Stomach (tissue), 9 donors: ENCODE results near the gene SHFL. TPM values are rescaled to one million over a fixed set of nuclear protein-coding genes. Genes with fewer than 3 reads are reported as not detected.

Experiments used
- DNase-seq, 2 donors: peaks; one replicate each; pipeline versions ENCODE4 v3.0.0 to v3.0.0-alpha.2; 2013 to 2019
- H3K27ac ChIP-seq, 5 donors: fragments of 200-600 bp in 4 of 5; sonication (generic) in 4 of 5; one replicate each; pipeline ENCODE4 v1.5.1; 2013 to 2019; ENCODE audit warnings: mild to moderate bottlenecking in 1 of 5, moderate library complexity in 1 of 5
- H3K27me3 ChIP-seq, 3 donors: fragments of 200-600 bp; sonication (generic); one replicate each; pipeline ENCODE4 v1.5.1; 2017 to 2019; ENCODE audit warnings: mixed run types in 1 of 3
- H3K36me3 ChIP-seq, 4 donors: fragments of 200-600 bp; sonication (generic); 1 replicate in 3 of 4; 2 replicates in 1 of 4; pipeline ENCODE4 v1.5.1; 2016 to 2019
- H3K4me1 ChIP-seq, 4 donors: fragments of 200-600 bp; sonication (generic); one replicate each; pipeline ENCODE4 v1.5.1; 2016 to 2019
- H3K4me3 ChIP-seq, 4 donors: fragments of 200-600 bp; sonication (generic) in 3 of 4; one replicate each; pipeline ENCODE4 v1.5.1; 2016 to 2019; ENCODE audit warnings: mild to moderate bottlenecking in 1 of 4
- H3K9me3 ChIP-seq, 4 donors: fragments of 200-600 bp; sonication (generic); one replicate each; pipeline ENCODE4 v1.5.1; 2016 to 2019
- CTCF ChIP-seq, 7 experiments: fragments of 450-650 bp in 4 of 7; fragments of 200-600 bp in 3 of 7; sonication (generic) in 3 of 7; IDR thresholded peaks; one replicate each; pipeline ENCODE4 v1.5.1; 2016 to 2019; ENCODE audit warnings: antibody characterized with exemption in 7 of 7, control low read depth in 2 of 7, mild to moderate bottlenecking in 1 of 7
- EP300 ChIP-seq: sonication (generic); formaldehyde crosslinking; IDR thresholded peaks from one replicate; pipeline ENCODE4 v1.6.1; 2017; ENCODE audit warnings: antibody characterized with exemption
- POLR2A ChIP-seq, 4 donors: fragments of 450-650 bp; IDR thresholded peaks; one replicate each; pipeline ENCODE4 v1.6.1; 2016; ENCODE audit warnings: antibody characterized with exemption in 4 of 4, control low read depth in 2 of 4, mild to moderate bottlenecking in 1 of 4, moderate library complexity in 1 of 4
- POLR2AphosphoS5 ChIP-seq, 3 donors: sonication (generic); formaldehyde crosslinking; IDR thresholded peaks; one replicate each; pipeline ENCODE4 v1.6.1; 2016; ENCODE audit warnings: antibody characterized with exemption in 3 of 3
- WGBS, 5 donors: extraction: QIAGEN DNeasy Blood & Tissue Kit in 3 of 5; methylation state at CpG; one replicate each; pipeline versions ENCODE4 v1.1.5 to v1.1.7; 2013 to 2018; 5-methylcytosine and 5-hydroxymethylcytosine counted together
- intact Hi-C: fragments of 100-400 bp; cut with DNase I; formaldehyde crosslinking; loops from one replicate; pipeline ENCODE4 v1.15.1; 2023; ENCODE audit warnings: low total_unique reads
- polyA plus RNA-seq, 3 donors: library from polyadenylated mRNA; stranded (reverse); fragments of 200-250 nt; gene quantifications; one replicate each; pipeline ENCODE4 v1.2.3, GENCODE V29; 2013
- small RNA-seq, 4 donors: library from RNA; depleted of rRNA; stranded (forward); fragments of <200 nt; gene quantifications; one replicate each; pipeline ENCODE3, GENCODE V24; 2016
- total RNA-seq, 5 donors: library from RNA; depleted of rRNA; stranded (reverse); fragments of >200 nt; gene quantifications; one replicate each; pipeline versions ENCODE4 v1.1.0 to v1.2.3, GENCODE V29; 2014 to 2016
- donor health status: healthy with polysubstance abuse.
- donor health status: Bipolar disorder and iron deficiency.
- donor health status: healthy.

Gene SHFL
- total and polyA plus RNA-seq, 8 donors: 7.0 to 62.0 (median 25.5) TPM

GRCh38 chr19:10141973-10142372, 55.9 kb downstream of the SHFL start:
- H3K27ac ChIP-seq: peak overlapping the region in 1 of 5 donors; percentile 38
- H3K9me3 ChIP-seq: no peaks in the 10 kb centered on the region
- TF ChIP-seq EP300: no peak
- no peak for TF ChIP-seq CTCF (IDR thresholded peaks at IDR 0.05)
- no peak for TF ChIP-seq POLR2AphosphoS5 (IDR thresholded peaks at IDR 0.05)
- TF ChIP-seq POLR2A (IDR thresholded peaks at IDR 0.05): no peak
- no peaks in the 10 kb centered on the region for H3K27me3 ChIP-seq
- no peak for DNase-seq
- H3K4me3 ChIP-seq: no peak overlapping the region
- WGBS, 5 donors: 94 to 98% (median 95%) methylated on average over 12 to 18 of the region's 18 CpGs
- intact Hi-C loops: no loop called here
- H3K4me1 ChIP-seq: no peaks in the 10 kb centered on the region
- H3K36me3 ChIP-seq: peaks cover 91 to 100% (median 100%) of the 10 kb centered on the region in 4 donors

Small RNA genes within 50 kb of the gene (small RNA-seq; reads per million reads assigned to genes)
- 0 reads per million in 4 donors for gene MIR5589
- 52.1 to 91.6 (median 64.9) reads per million in 4 donors for gene SNORD105
- 2,090 to 5,038 (median 4,058) reads per million in 4 donors for gene SNORD105B

Other genes starting within 250 kb of the SHFL start
- gene OLFM2, start 149.8 kb upstream of the SHFL start, total RNA-seq: 10 to 100 TPM in 2 of 5 donors, 1 to 10 TPM in 1, not detected in 2; 8.5 to 15.4 (median 11.0) TPM
- 1 to 10 TPM; 1.7 to 3.4 (median 1.7) TPM for gene OLFM2, start 149.8 kb upstream of the SHFL start, polyA plus RNA-seq
- 10 to 100 TPM in 2 of 5 donors, 1 to 10 TPM in 2, under 1 TPM in 1; 0.58 to 25.5 (median 8.7) TPM for gene COL5A3, start 75.8 kb upstream of the SHFL start, total RNA-seq
- 1 to 10 TPM; 2.0 to 5.2 (median 4.0) TPM for gene COL5A3, start 75.8 kb upstream of the SHFL start, polyA plus RNA-seq
- not detected for gene RDH8, start 72.8 kb upstream of the SHFL start, total RNA-seq
- gene RDH8, start 72.8 kb upstream of the SHFL start, polyA plus RNA-seq: not detected
- 1 to 10 TPM in 2 of 5 donors, not detected in 3; 5.1 to 5.2 TPM for gene ANGPTL6, start 16.4 kb downstream of the SHFL start, total RNA-seq
- 1 to 10 TPM in 1 of 3 donors, under 1 TPM in 2; 0.68 to 2.3 (median 0.75) TPM for gene ANGPTL6, start 16.4 kb downstream of the SHFL start, polyA plus RNA-seq
- gene PPAN, start 20.0 kb downstream of the SHFL start, total RNA-seq: 10 to 100 TPM in 4 of 5 donors, 1 to 10 TPM in 1; 1.2 to 39.7 (median 20.4) TPM
- gene PPAN, start 20.0 kb downstream of the SHFL start, polyA plus RNA-seq: 10 to 100 TPM; 33.8 to 52.3 (median 41.4) TPM
- gene P2RY11, start 25.4 kb downstream of the SHFL start, total RNA-seq: 10 to 100 TPM in 2 of 5 donors, 1 to 10 TPM in 3; 1.8 to 24.8 (median 3.2) TPM
- gene P2RY11, start 25.4 kb downstream of the SHFL start, polyA plus RNA-seq: 1 to 10 TPM; 4.9 to 7.8 (median 5.1) TPM
- 100 to 1,000 TPM; 144 to 324 (median 252) TPM for gene EIF3G, start 33.6 kb downstream of the SHFL start, total RNA-seq
- 100 to 1,000 TPM; 206 to 324 (median 225) TPM for gene EIF3G, start 33.6 kb downstream of the SHFL start, polyA plus RNA-seq
- gene DNMT1, start 108.6 kb downstream of the SHFL start, total RNA-seq: 10 to 100 TPM; 32.1 to 92.0 (median 58.9) TPM
- 10 to 100 TPM; 16.6 to 29.3 (median 23.2) TPM for gene DNMT1, start 108.6 kb downstream of the SHFL start, polyA plus RNA-seq
- gene S1PR2, start 145.0 kb downstream of the SHFL start, total RNA-seq: 10 to 100 TPM in 1 of 5 donors, 1 to 10 TPM in 1, under 1 TPM in 2, not detected in 1; 0.29 to 11.7 (median 5.1) TPM
- gene S1PR2, start 145.0 kb downstream of the SHFL start, polyA plus RNA-seq: 1 to 10 TPM; 2.4 to 2.9 (median 2.7) TPM
- gene MRPL4, start 165.9 kb downstream of the SHFL start, total RNA-seq: 100 to 1,000 TPM in 1 of 5 donors, 10 to 100 TPM in 4; 16.1 to 314 (median 58.4) TPM
- 10 to 100 TPM; 48.7 to 53.1 (median 51.8) TPM for gene MRPL4, start 165.9 kb downstream of the SHFL start, polyA plus RNA-seq
- 10 to 100 TPM in 2 of 5 donors, 1 to 10 TPM in 3; 2.3 to 15.6 (median 8.7) TPM for gene ICAM1, start 184.8 kb downstream of the SHFL start, total RNA-seq
- gene ICAM1, start 184.8 kb downstream of the SHFL start, polyA plus RNA-seq: 1 to 10 TPM; 7.9 to 9.5 (median 8.8) TPM
- gene ICAM4, start 200.6 kb downstream of the SHFL start, total RNA-seq: 1 to 10 TPM in 1 of 5 donors, not detected in 4; 1.9 TPM
- under 1 TPM in 2 of 3 donors, not detected in 1; 0.56 to 0.85 TPM for gene ICAM4, start 200.6 kb downstream of the SHFL start, polyA plus RNA-seq
- under 1 TPM in 1 of 5 donors, not detected in 4; 0.45 TPM for gene ICAM5, start 203.6 kb downstream of the SHFL start, total RNA-seq
- under 1 TPM in 2 of 3 donors, not detected in 1; 0.12 to 0.50 TPM for gene ICAM5, start 203.6 kb downstream of the SHFL start, polyA plus RNA-seq
- gene ZGLP1, start 223.5 kb downstream of the SHFL start, total RNA-seq: 1 to 10 TPM in 2 of 5 donors, not detected in 3; 2.2 to 2.3 TPM
- gene ZGLP1, start 223.5 kb downstream of the SHFL start, polyA plus RNA-seq: 1 to 10 TPM; 3.7 to 8.6 (median 4.3) TPM
- 10 to 100 TPM in 2 of 5 donors, 1 to 10 TPM in 1, under 1 TPM in 1, not detected in 1; 0.89 to 54.3 (median 14.9) TPM for gene FDX2, start 229.7 kb downstream of the SHFL start, total RNA-seq
- gene FDX2, start 229.7 kb downstream of the SHFL start, polyA plus RNA-seq: 10 to 100 TPM; 28.8 to 32.9 (median 29.5) TPM
- 10 to 100 TPM in 4 of 5 donors, 1 to 10 TPM in 1; 7.5 to 74.7 (median 21.4) TPM for gene RAVER1, start 247.2 kb downstream of the SHFL start, total RNA-seq
- gene RAVER1, start 247.2 kb downstream of the SHFL start, polyA plus RNA-seq: 1 to 10 TPM; 3.3 to 9.3 (median 7.2) TPM